Liver (tissue), 9 donors: ENCODE data around the gene ZFP57. TPM values are rescaled to one million over a fixed set of nuclear protein-coding genes. Genes with fewer than 3 reads are reported as not detected.

Experiments used
- DNase-seq: peaks from one replicate; pipeline ENCODE4 v3.0.0-alpha.2; 2017; ENCODE audit warnings: low spot score
- H3K27ac ChIP-seq, 2 donors: one replicate each; pipeline ENCODE4 v1.7.0; 2013; ENCODE audit warnings: inconsistent platforms in 2 of 2, low read length in 2 of 2, control low read depth in 1 of 2, low read depth in 1 of 2, mild to moderate bottlenecking in 1 of 2
- H3K27me3 ChIP-seq, 4 donors: one replicate each; pipeline versions ENCODE4 v1.6.1 to v1.7.0; 2013; ENCODE audit warnings: low read length in 3 of 4, inconsistent platforms in 1 of 4, mild to moderate bottlenecking in 1 of 4, moderate library complexity in 1 of 4; ENCODE audit not compliant: control insufficient read depth in 4 of 4, insufficient read depth in 4 of 4
- H3K36me3 ChIP-seq, 4 donors: one replicate each; pipeline versions ENCODE4 v1.6.1 to v1.7.0; 2013; ENCODE audit warnings: low read length in 3 of 4, mild to moderate bottlenecking in 3 of 4, low read depth in 1 of 4, moderate library complexity in 1 of 4; ENCODE audit not compliant: control insufficient read depth in 4 of 4, insufficient read depth in 3 of 4
- H3K4me1 ChIP-seq, 4 donors: one replicate each; pipeline versions ENCODE4 v1.6.1 to v1.7.0; 2013; ENCODE audit warnings: low read length in 3 of 4, mild to moderate bottlenecking in 3 of 4, moderate library complexity in 1 of 4; ENCODE audit not compliant: control insufficient read depth in 4 of 4, insufficient read depth in 4 of 4
- H3K4me3 ChIP-seq, 3 donors: one replicate each; pipeline versions ENCODE4 v1.6.1 to v1.7.0; 2013; ENCODE audit warnings: low read length in 3 of 3, control low read depth in 1 of 3, low read depth in 1 of 3, mild to moderate bottlenecking in 1 of 3
- H3K9ac ChIP-seq, 2 donors: one replicate each; pipeline ENCODE4 v1.7.0; 2013; ENCODE audit warnings: low read length in 2 of 2, mild to moderate bottlenecking in 2 of 2, moderate library complexity in 2 of 2, control low read depth in 1 of 2, low read depth in 1 of 2
- H3K9me3 ChIP-seq, 4 donors: one replicate each; pipeline versions ENCODE4 v1.6.1 to v1.7.0; 2013; ENCODE audit warnings: low read length in 3 of 4; ENCODE audit not compliant: control insufficient read depth in 4 of 4
- EGR1 ChIP-seq, 2 donors: IDR thresholded peaks; 2 replicates each; pipeline ENCODE4 v1.6.1; 2016 to 2018; ENCODE audit warnings: antibody characterized with exemption in 2 of 2, low read depth in 2 of 2
- FOXA1 ChIP-seq: IDR thresholded peaks from 2 replicates; pipeline ENCODE4 v1.6.1; 2016; ENCODE audit warnings: antibody characterized with exemption
- FOXA2 ChIP-seq: IDR thresholded peaks from 2 replicates; pipeline ENCODE4 v1.6.1; 2016; ENCODE audit warnings: antibody characterized with exemption
- GABPA ChIP-seq, 2 donors: IDR thresholded peaks in 1 of 2; conservative IDR thresholded peaks in 1 of 2; 2 replicates each; pipeline ENCODE4 v1.6.1; 2016; ENCODE audit warnings: antibody characterized with exemption in 2 of 2, mild to moderate bottlenecking in 1 of 2, moderate library complexity in 1 of 2
- HNF4A ChIP-seq, 2 donors: conservative IDR thresholded peaks; 2 replicates each; pipeline ENCODE4 v1.6.1; 2016; ENCODE audit warnings: antibody characterized with exemption in 2 of 2, mild to moderate bottlenecking in 2 of 2
- HNF4G ChIP-seq: IDR thresholded peaks from 2 replicates; pipeline ENCODE4 v1.6.1; 2016; ENCODE audit warnings: antibody characterized with exemption
- JUND ChIP-seq, 2 donors: IDR thresholded peaks; 2 replicates each; pipeline ENCODE4 v1.6.1; 2016; ENCODE audit warnings: antibody characterized with exemption in 2 of 2
- NR2F2 ChIP-seq: IDR thresholded peaks from 2 replicates; pipeline ENCODE4 v1.6.1; 2016; ENCODE audit warnings: antibody characterized with exemption
- RAD21 ChIP-seq, 2 donors: IDR thresholded peaks; 2 replicates each; pipeline ENCODE4 v1.6.1; 2016; ENCODE audit warnings: antibody characterized with exemption in 2 of 2, mild to moderate bottlenecking in 2 of 2
- RXRA ChIP-seq, 2 donors: IDR thresholded peaks; 2 replicates each; pipeline ENCODE4 v1.6.1; 2017 to 2018; ENCODE audit warnings: antibody characterized with exemption in 2 of 2, mild to moderate bottlenecking in 1 of 2
- SP1 ChIP-seq: IDR thresholded peaks from 2 replicates; pipeline ENCODE4 v1.6.1; 2018; ENCODE audit warnings: antibody characterized with exemption, mild to moderate bottlenecking
- TAF1 ChIP-seq: conservative IDR thresholded peaks from 2 replicates; pipeline ENCODE4 v1.6.1; 2016; ENCODE audit warnings: antibody characterized with exemption, mild to moderate bottlenecking
- YY1 ChIP-seq: IDR thresholded peaks from 2 replicates; pipeline ENCODE4 v1.6.1; 2016; ENCODE audit warnings: antibody characterized with exemption, mild to moderate bottlenecking
- WGBS: extraction: QIAGEN DNeasy Blood & Tissue Kit; methylation state at CpG from one replicate; pipeline ENCODE4 v1.1.7; 2013; 5-methylcytosine and 5-hydroxymethylcytosine counted together
- polyA plus RNA-seq, 2 donors: library from polyadenylated mRNA; stranded (reverse) in 1 of 2; unstranded in 1 of 2; fragments of 200-250 nt in 1 of 2; fragments of >200 nt in 1 of 2; fragmentation: Nextera tagmentation in 1 of 2; extraction: Ambion mirVana in 1 of 2; gene quantifications; one replicate each; pipeline versions ENCODE4 v1.2.1 to v1.2.3, GENCODE V29; 2013 to 2015
- total RNA-seq, 2 donors: library from RNA; depleted of rRNA; stranded (reverse); fragments of >200 nt; gene quantifications; one replicate each; pipeline ENCODE4 v1.2.3, GENCODE V29; 2014
- TF ChIP-seq, protein P1 (sequence below): IDR thresholded peaks from 2 replicates; pipeline ENCODE4 v1.6.1; 2016; ENCODE audit warnings: antibody characterized with exemption, mild to moderate bottlenecking
- TF ChIP-seq, protein P2 (sequence below): IDR thresholded peaks from 2 replicates; pipeline ENCODE4 v1.6.1; 2016; ENCODE audit warnings: antibody characterized with exemption
- TF ChIP-seq, protein P3 (sequence below): fragments of 150-350 bp; IDR thresholded peaks from 2 replicates; pipeline ENCODE4 v1.5.1; 2017; ENCODE audit warnings: improper control_type of control experiment, low read depth, low read length; ENCODE audit not compliant: missing input control
- TF ChIP-seq, protein P4 (sequence below): IDR thresholded peaks from 2 replicates; pipeline ENCODE4 v1.6.1; 2016; ENCODE audit warnings: antibody characterized with exemption
- TF ChIP-seq, protein P5 (sequence below): IDR thresholded peaks from 2 replicates; pipeline ENCODE4 v1.6.1; 2016; ENCODE audit warnings: antibody characterized with exemption
- donor health status: healthy.
- donor health status: healthy.
- donor health status: healthy.
- donor health status: healthy.
- donor health status: healthy.

Gene ZFP57
- total and polyA plus RNA-seq, 4 donors, result not detected

DNA sequence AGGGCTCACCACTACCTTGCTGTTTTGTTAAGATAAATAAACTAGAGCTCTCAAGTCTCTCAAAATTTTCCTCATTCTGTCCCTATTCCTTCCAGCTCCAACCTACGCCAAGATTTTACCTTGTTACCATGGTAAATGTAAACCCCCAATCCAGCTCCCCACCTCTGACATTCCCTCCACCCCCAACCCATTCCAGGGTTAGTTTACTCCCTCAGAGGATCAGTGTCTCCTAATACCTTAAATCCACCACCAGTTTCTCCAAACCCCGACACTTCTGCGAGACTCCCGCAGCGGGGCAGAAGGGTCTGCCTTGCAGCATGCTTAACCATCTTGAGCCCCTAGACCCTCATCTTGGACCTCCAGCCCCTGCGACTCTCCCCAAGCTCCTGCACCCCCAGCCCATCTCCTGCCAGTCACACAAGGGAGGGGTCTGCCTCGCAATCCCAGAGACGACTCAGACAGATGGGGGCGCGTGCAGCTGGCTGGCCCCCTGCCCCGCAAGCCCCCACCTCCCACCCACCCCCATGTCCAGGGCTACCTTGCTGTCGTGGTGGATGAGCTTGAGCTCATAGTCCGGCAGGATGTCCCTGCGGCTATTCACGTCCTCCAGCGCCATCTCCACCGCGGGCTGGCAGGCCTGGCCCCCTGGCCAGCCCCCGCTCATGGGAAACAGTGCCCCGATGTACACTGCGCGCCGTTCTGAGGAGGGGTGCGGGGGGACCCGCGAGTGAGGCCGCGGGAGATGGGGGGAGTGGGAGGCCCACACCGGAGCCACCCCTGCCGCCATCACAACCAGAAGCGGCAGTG, 53.8 kb downstream of the ZFP57 start:
- Histone ChIP-seq H3K27me3 (peaks cover 0 to 22% (median 0%) of the 10 kb centered on the region in 4 donors), H3K4me3 (peak overlapping the region in 2 of 3 donors; percentile 33 to 43), H3K4me1 (peaks cover 3 to 14% (median 9%) of the 10 kb centered on the region in 4 donors), H3K9me3 (no peaks in the 10 kb centered on the region), H3K9ac (no peak overlapping the region), H3K36me3 (no peaks in the 10 kb centered on the region), H3K27ac (peak overlapping the region; percentile 12 to 25)
- DNase-seq, result no peak
- TF ChIP-seq FOXA1 (no peak), EGR1 (IDR thresholded peaks at IDR 0.05; ENCODE audit: low read depth in 2 of 2) (no peak), NR2F2 (no peak), RXRA (IDR thresholded peaks at IDR 0.05) (no peak), HNF4G (no peak), YY1 (no peak), GABPA (IDR thresholded peaks at IDR 0.05 in 1 of 2, conservative IDR thresholded peaks at IDR 0.05 in 1 of 2) (no peak), JUND (IDR thresholded peaks at IDR 0.05) (no peak), RAD21 (IDR thresholded peaks at IDR 0.05) (no peak), TAF1 (no peak), SP1 (no peak), HNF4A (conservative IDR thresholded peaks at IDR 0.05) (no peak), FOXA2 (no peak)
- TF ChIP-seq, protein P1, sequence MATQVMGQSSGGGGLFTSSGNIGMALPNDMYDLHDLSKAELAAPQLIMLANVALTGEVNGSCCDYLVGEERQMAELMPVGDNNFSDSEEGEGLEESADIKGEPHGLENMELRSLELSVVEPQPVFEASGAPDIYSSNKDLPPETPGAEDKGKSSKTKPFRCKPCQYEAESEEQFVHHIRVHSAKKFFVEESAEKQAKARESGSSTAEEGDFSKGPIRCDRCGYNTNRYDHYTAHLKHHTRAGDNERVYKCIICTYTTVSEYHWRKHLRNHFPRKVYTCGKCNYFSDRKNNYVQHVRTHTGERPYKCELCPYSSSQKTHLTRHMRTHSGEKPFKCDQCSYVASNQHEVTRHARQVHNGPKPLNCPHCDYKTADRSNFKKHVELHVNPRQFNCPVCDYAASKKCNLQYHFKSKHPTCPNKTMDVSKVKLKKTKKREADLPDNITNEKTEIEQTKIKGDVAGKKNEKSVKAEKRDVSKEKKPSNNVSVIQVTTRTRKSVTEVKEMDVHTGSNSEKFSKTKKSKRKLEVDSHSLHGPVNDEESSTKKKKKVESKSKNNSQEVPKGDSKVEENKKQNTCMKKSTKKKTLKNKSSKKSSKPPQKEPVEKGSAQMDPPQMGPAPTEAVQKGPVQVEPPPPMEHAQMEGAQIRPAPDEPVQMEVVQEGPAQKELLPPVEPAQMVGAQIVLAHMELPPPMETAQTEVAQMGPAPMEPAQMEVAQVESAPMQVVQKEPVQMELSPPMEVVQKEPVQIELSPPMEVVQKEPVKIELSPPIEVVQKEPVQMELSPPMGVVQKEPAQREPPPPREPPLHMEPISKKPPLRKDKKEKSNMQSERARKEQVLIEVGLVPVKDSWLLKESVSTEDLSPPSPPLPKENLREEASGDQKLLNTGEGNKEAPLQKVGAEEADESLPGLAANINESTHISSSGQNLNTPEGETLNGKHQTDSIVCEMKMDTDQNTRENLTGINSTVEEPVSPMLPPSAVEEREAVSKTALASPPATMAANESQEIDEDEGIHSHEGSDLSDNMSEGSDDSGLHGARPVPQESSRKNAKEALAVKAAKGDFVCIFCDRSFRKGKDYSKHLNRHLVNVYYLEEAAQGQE, result no peak
- TF ChIP-seq, protein P2, sequence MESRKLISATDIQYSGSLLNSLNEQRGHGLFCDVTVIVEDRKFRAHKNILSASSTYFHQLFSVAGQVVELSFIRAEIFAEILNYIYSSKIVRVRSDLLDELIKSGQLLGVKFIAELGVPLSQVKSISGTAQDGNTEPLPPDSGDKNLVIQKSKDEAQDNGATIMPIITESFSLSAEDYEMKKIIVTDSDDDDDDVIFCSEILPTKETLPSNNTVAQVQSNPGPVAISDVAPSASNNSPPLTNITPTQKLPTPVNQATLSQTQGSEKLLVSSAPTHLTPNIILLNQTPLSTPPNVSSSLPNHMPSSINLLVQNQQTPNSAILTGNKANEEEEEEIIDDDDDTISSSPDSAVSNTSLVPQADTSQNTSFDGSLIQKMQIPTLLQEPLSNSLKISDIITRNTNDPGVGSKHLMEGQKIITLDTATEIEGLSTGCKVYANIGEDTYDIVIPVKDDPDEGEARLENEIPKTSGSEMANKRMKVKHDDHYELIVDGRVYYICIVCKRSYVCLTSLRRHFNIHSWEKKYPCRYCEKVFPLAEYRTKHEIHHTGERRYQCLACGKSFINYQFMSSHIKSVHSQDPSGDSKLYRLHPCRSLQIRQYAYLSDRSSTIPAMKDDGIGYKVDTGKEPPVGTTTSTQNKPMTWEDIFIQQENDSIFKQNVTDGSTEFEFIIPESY, result no peak
- TF ChIP-seq, protein P3, sequence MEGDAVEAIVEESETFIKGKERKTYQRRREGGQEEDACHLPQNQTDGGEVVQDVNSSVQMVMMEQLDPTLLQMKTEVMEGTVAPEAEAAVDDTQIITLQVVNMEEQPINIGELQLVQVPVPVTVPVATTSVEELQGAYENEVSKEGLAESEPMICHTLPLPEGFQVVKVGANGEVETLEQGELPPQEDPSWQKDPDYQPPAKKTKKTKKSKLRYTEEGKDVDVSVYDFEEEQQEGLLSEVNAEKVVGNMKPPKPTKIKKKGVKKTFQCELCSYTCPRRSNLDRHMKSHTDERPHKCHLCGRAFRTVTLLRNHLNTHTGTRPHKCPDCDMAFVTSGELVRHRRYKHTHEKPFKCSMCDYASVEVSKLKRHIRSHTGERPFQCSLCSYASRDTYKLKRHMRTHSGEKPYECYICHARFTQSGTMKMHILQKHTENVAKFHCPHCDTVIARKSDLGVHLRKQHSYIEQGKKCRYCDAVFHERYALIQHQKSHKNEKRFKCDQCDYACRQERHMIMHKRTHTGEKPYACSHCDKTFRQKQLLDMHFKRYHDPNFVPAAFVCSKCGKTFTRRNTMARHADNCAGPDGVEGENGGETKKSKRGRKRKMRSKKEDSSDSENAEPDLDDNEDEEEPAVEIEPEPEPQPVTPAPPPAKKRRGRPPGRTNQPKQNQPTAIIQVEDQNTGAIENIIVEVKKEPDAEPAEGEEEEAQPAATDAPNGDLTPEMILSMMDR, result no peak
- TF ChIP-seq, protein P4, sequence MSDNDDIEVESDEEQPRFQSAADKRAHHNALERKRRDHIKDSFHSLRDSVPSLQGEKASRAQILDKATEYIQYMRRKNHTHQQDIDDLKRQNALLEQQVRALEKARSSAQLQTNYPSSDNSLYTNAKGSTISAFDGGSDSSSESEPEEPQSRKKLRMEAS, result no peak
- TF ChIP-seq, protein P5, sequence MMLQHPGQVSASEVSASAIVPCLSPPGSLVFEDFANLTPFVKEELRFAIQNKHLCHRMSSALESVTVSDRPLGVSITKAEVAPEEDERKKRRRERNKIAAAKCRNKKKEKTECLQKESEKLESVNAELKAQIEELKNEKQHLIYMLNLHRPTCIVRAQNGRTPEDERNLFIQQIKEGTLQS, result no peak
- 15% methylated on average over 31 of the region's 31 CpGs for WGBS
